Left kidney (tissue), 2 donors: ENCODE results near the gene ITLN2. TPM values are rescaled to one million over a fixed set of nuclear protein-coding genes. Genes with fewer than 3 reads are reported as not detected.
"Not testable (repeated sequence)": the region's sequence is repeated elsewhere in the genome, so short reads cannot be mapped to it uniquely, and the experiment has no call there.

Experiments used
- DNase-seq: peaks from one replicate; pipeline ENCODE4 v3.0.0-alpha.2; 2013
- polyA plus RNA-seq: library from polyadenylated mRNA; unstranded; fragments of 120-200 nt; gene quantifications from one replicate; pipeline ENCODE4 v1.2.1, GENCODE V29; 2013; ENCODE audit not compliant: insufficient read length

The ITLN2 gene
- polyA plus RNA-seq, 1 donor = not detected

DNA sequence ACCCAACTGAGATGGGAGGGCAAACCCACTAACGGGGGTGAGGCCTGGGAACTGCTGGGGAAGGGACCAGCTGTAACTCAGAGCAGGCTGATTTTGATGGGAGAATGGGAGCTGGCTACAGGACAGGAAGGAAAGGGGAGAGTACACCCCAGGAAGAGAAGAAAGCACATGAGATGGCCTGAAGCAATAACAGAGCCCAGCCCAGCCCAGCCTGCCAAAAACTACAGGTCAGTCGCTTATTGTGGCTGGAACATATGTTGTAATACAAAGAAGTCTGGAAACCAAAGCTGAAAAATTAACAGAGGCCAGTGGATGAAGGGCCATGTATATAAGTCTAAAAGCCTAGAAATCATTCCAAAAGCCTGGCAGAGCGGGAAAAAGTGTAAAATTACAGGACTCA lies 1.6 kb downstream of the ITLN2 start:
- DNase-seq = no peak

DNA sequence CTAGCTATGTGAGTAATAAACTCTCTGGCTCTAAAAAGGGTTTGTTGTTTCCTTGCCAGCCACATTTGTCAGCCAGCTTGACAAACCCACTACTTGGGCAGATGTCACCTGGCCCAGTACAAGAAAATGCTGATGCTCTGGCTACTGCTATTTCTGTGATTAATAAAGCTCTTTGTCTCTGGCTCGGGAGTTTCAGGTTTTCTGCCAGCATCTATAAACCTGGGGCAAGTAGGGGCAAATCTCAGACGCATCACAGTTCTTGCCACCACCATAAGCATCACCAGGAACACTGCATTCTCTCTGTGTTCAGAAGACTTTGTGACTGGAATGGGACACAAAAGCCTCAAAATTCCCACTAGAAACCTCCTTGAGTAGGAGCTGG lies 2.5 kb downstream of the ITLN2 start:
- no peak for DNase-seq

GRCh38 chr1:160951443-160952128 lies 3.0 kb downstream of the ITLN2 start:
- peak; percentile 58 for DNase-seq

- DNase-seq = no peak
Measured at GRCh38 chr1:160950657-160951056, 4.0 kb downstream of the ITLN2 start.

- no peak for DNase-seq
Measured at GRCh38 chr1:160949881-160950280, 4.7 kb downstream of the ITLN2 start.

- not testable (repeated sequence) for DNase-seq
Measured at GRCh38 chr1:160949216-160949880, 5.3 kb downstream of the ITLN2 start.

GRCh38 chr1:160947174-160947759 lies 7.3 kb downstream of the ITLN2 start:
- DNase-seq = not testable (repeated sequence)

DNA sequence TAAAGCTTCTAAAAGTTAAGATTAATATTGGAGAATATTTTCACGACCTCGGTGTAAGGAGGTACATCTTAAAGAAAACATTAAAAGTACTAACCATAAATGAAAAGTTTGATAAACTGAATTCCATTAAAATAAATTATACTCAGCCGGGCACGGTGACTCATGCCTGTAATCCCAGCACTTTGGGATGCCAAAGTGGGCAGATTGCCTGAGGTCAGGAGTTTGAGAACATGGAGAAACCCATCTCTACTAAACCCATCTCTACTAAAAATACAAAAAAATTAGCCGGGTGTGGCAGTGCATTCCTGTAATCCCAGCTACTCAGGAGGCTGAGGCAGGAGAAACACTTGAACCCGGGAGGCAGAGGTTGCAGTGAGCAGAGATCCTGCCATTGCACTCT lies 8.7 kb downstream of the ITLN2 start:
- DNase-seq = not testable (repeated sequence)

- no peak for DNase-seq
Measured at GRCh38 chr1:160945079-160945478, 9.5 kb downstream of the ITLN2 start.

DNA sequence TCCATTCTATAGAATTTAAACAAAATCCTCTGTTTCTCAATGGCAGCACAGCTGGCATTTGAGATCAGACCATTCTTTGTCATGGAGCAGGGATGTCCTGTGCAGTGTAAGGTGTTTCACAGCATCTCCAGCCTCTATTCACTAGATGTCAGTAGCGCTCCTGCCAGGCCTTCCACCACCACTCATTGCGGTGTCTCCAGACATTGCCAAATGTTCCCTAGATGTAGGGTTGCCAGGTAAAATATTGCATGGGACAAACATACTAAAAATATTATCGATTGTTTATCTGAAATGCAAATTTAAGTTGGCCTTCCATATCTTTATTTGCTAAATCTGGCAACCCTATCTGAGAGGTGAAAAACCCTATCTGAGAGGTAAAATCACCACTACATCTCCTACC lies 11.7 kb downstream of the ITLN2 start:
- DNase-seq = no peak

GRCh38 chr1:160936666-160937065 lies 17.9 kb downstream of the ITLN2 start:
- not testable (repeated sequence) for DNase-seq

DNA sequence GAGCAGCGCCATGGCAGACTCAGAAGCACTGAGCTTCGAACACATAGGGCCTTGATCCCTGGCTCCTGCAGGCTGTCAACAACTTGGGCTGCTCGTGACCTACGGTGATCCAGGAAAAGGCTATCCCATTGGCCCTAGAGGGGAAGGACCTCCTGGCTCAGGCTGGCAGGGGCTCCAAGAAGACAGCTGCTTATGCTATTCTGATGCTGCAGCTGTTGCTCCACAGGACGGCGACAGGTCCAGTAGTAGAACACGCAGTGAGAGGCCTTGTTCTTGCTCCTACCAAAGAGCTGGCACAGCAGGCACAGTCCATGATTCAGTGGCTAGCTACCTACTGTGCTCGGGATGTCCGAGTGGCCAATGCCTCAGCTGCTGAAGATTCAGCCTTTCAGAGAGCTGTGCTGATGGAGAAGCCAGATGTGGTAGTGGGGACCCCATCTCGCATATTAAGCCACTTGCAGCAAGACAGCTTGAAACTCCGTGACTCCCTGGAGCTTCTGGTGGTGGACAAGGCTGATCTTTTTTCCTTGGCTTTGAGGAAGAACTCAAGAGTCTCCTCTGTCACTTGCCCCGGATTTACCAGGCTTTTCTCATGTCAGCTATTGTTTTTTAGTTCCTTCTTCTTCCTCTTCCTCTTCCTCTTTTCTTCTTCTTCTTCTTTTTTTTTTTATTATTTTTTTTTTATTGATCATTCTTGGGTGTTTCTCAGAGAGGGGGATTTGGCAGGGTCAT lies 18.9 kb downstream of the ITLN2 start:
- DNase-seq = no peak

- not testable (repeated sequence) for DNase-seq
Measured at GRCh38 chr1:160933305-160933704, 21.3 kb downstream of the ITLN2 start.

DNA sequence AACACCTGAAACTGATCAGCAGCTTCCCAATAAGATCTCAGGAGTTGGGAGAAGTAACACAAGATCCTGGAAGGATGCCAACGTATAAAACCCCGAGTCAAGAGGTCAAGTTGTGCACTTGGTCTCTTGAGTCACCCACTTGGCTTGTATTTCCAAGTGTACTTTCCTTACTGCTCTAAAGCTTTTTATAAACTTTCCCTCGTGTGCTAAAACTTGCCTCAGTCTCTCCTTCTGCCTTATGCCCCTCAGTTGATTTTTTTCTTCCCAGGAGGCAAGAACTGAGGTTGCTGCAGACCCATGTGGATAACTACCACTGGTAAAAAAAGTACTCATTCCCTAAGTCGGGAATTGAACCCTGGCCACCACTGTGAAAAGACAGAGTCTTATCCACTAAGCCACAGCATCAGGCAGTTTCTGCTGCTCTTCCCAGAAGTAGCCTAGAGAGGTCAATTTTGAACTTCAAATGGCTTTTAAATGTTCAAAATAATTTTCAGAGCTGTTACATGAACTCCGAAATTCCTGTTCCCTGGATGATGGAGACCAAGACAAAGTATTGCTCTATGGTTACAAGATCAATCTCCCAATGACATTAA lies 28.9 kb downstream of the ITLN2 start:
- no peak for DNase-seq

- no peak for DNase-seq
Measured at GRCh38 chr1:160924791-160925651, 29.6 kb downstream of the ITLN2 start.

GRCh38 chr1:160916666-160917065 lies 37.9 kb downstream of the ITLN2 start:
- DNase-seq = no peak

DNA sequence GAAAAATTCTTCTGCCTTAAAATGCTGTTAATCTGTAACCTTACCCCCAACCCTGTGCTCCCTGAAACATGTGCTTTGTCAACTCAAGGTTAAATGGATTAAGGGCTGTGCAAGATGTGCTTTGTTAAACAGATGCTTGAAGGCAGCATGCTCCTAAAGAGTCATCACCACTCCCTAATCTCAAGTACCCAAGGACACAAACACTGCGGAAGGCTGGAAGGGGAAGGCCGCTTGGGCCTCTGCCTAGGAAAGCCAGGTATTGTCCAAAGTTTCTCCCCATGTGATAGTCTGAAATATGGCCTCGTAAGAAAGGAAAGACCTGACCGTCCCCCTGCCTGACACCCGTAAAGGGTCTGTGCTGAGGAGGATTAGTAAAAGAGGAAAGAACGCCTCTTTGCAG lies 41.4 kb downstream of the ITLN2 start:
- not testable (repeated sequence) for DNase-seq

- no peak for DNase-seq
Measured at GRCh38 chr1:160911925-160912324, 42.7 kb downstream of the ITLN2 start.

DNA sequence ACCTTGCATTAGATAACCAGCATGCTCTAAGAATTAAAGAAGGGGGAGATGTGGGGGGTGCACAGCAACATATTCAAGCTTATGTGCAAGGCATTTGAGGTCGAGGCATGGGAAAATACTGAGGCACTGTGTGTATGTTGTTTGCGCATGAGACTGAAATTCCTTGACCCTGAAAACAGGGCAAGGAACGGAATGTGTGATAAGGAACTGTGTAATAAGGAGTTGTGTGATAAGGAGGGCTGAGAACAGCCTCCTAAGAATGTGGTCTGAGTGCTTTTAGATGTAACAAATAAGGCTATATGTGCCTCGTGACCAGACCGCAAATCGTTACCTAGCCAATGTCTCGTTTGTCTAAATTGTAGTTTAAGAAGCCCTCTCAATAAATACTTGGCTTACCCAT lies 43.2 kb downstream of the ITLN2 start:
- no peak for DNase-seq

GRCh38 chr1:160910170-160910750 lies 44.3 kb downstream of the ITLN2 start:
- no peak for DNase-seq

- no peak for DNase-seq
Measured at GRCh38 chr1:160907976-160908375, 46.6 kb downstream of the ITLN2 start.
